Mucosa of descending colon (tissue), 3 donors: ENCODE results near the gene LDLRAP1. TPM values are rescaled to one million over a fixed set of nuclear protein-coding genes. Genes with fewer than 3 reads are reported as not detected.

Source experiments
- ATAC-seq: fragments of 200-7000 bp; cut with Tn5 transposase; one replicate; pipeline ENCODE4 v1.9.1; 2020; ENCODE audit warnings: mild to moderate bottlenecking, moderate library complexity
- DNase-seq, 3 donors: peaks; one replicate each; pipeline ENCODE4 v3.0.0-alpha.2; 2020
- H3K36me3 ChIP-seq: fragments of 200-600 bp; one replicate; pipeline ENCODE4 v1.8.0; 2021; ENCODE audit warnings: low read depth, mild to moderate bottlenecking
- H3K4me1 ChIP-seq: fragments of 200-600 bp; one replicate; pipeline ENCODE4 v1.8.0; 2021; ENCODE audit warnings: low read depth, mild to moderate bottlenecking
- H3K4me3 ChIP-seq: fragments of 200-600 bp; one replicate; pipeline ENCODE4 v1.8.0; 2021; ENCODE audit warnings: mild to moderate bottlenecking
- H3K9me3 ChIP-seq: fragments of 200-600 bp; one replicate; pipeline ENCODE4 v1.8.0; 2021; ENCODE audit warnings: mild to moderate bottlenecking
- CTCF ChIP-seq: fragments of 200-600 bp; IDR thresholded peaks from one replicate; pipeline ENCODE4 v1.8.0; 2022; ENCODE audit warnings: antibody characterized with exemption, mild to moderate bottlenecking
- intact Hi-C, 2 donors: fragments of 100-400 bp; cut with DNase I in 1 of 2; cut with micrococcal nuclease in 1 of 2; formaldehyde crosslinking; loops; one replicate each; pipeline versions ENCODE4 v1.11.0 to v1.11.1; 2022; cut with DNase I, micrococcal nuclease
- total RNA-seq, 3 donors: library from RNA; stranded (reverse); fragmentation: NEBNext Ultra II Directional in 2 of 3; extraction: Animal tissue kit (Norgen Biotek cat#: 25700) in 2 of 3; gene quantifications; one replicate each; pipeline versions ENCODE4 v1.2.1 to v1.2.4, GENCODE V29; 2021 to 2023
- donor health status: DM: no; HTN: no; CAD: no; lungs with moderate emphysema.
- donor health status: DM: no; HTN: no; CAD: no.
- donor health status: DM: no; HTN: yes; CAD: no.

The LDLRAP1 gene
- total RNA-seq, 3 donors from 2014 or later = 31.0 to 43.5 (median 37.0) TPM

GRCh38 chr1:25522031-25522655 lies 21.3 kb upstream of the LDLRAP1 start:
- intact Hi-C loops = loop anchor here in 1 of 2 donors (10.0 kb wide), 1 partner anchor 117 kb away; no protein-coding TSS in a partner anchor
- H3K4me3 ChIP-seq = no peak overlapping the region
- no peaks in the 10 kb centered on the region for H3K36me3 ChIP-seq
- no peaks in the 10 kb centered on the region for H3K9me3 ChIP-seq
- no peak for TF ChIP-seq CTCF
- ATAC-seq (no peak), DNase-seq (no peak)
- no peaks in the 10 kb centered on the region for H3K4me1 ChIP-seq

DNA sequence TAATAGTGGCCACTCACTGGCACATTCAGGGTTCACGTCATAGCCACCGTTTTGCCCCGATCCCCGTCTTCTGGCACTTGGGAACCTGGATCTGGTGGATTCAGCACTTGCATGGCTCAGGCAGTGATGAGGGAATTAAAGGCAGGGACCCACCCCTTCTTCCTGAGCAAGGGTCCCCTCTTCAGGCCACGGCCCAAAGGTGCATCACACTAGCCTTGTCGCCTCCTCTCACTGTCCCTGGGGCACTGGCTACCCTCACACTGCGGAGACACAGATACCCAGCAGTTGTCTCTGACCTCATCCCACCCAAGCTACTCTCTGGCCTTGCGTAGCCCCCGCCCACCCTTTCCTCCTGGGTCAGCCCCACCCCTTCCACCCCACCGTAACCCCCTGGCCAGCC lies 19.9 kb upstream of the LDLRAP1 start:
- H3K4me3 ChIP-seq = no peak overlapping the region
- H3K36me3 ChIP-seq = no peaks in the 10 kb centered on the region
- H3K4me1 ChIP-seq = no peaks in the 10 kb centered on the region
- intact Hi-C loops = loop anchor here in 1 of 2 donors (10.0 kb wide), 1 partner anchor 119 kb away; no protein-coding TSS in a partner anchor
- peak in 1 of 3 donors; percentile 70 for DNase-seq
- no peak for TF ChIP-seq CTCF
- peak; percentile 72 for ATAC-seq
- no peaks in the 10 kb centered on the region for H3K9me3 ChIP-seq

DNA sequence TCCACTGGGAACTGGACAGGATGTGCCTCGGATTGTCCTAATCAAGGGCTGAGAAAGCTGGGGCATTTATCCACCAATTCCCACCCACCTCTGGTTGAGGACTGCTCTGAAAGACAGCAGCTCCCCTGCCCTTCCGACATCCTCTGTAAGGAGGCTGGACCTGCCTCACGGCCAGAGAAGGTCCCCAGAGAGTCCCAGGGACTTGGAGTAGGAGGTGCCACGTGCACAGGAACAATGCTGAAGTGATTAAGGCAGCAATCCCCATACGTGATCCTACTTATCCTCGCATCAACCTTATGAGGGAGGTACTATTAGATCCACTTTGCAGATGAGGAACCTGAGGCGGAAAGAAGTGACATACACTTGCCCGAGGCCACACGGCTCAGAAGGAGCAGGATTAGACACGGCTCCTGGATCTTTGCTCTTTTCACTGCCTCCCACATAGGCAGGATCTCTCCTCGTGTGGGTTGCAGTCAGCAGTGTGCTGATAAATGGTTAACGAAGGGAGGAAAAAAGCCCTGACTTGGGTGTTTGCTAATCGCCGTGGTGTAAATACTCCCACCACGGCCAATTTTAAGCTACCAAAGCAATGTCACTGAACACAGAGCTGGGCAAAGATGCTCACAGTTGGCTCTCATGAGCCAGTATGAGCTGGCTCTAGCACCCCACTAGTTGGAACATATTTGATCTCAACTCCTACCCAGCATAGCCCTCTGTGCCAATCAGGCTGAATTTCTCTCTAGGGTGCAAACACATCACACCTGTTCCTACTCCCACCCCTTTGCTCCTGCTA lies 18.6 kb upstream of the LDLRAP1 start:
- no peak for TF ChIP-seq CTCF
- intact Hi-C loops = loop anchor here in 1 of 2 donors (10.0 kb wide), 1 partner anchor 120 kb away; no protein-coding TSS in a partner anchor
- Histone ChIP-seq H3K9me3 (no peaks in the 10 kb centered on the region), H3K4me1 (no peaks in the 10 kb centered on the region), H3K4me3 (no peak overlapping the region), H3K36me3 (no peaks in the 10 kb centered on the region)
- DNase-seq = no peak
- no peak for ATAC-seq

- Histone ChIP-seq H3K36me3 (no peaks in the 10 kb centered on the region), H3K4me3 (no peak overlapping the region), H3K9me3 (no peaks in the 10 kb centered on the region), H3K4me1 (no peaks in the 10 kb centered on the region)
- intact Hi-C loops = loop anchor here in 1 of 2 donors (10.0 kb wide), 1 partner anchor 121 kb away; no protein-coding TSS in a partner anchor
- DNase-seq (no peak), ATAC-seq (no peak)
- TF ChIP-seq CTCF = no peak
These were observed 18.1 kb upstream of the LDLRAP1 start for GRCh38 chr1:25525361-25525688.

GRCh38 chr1:25526753-25527152 lies 16.7 kb upstream of the LDLRAP1 start:
- H3K4me1 ChIP-seq = no peaks in the 10 kb centered on the region
- ATAC-seq = no peak
- intact Hi-C loops = loop anchor here in 1 of 2 donors (10.0 kb wide), 1 partner anchor 122 kb away; no protein-coding TSS in a partner anchor
- no peak for TF ChIP-seq CTCF
- no peaks in the 10 kb centered on the region for H3K36me3 ChIP-seq
- H3K4me3 ChIP-seq = no peak overlapping the region
- H3K9me3 ChIP-seq = no peaks in the 10 kb centered on the region
- DNase-seq = no peak
